Hindlimb muscle (tissue), 1 donor: ENCODE measurements around the gene FADS1. TPM values are rescaled to one million over a fixed set of nuclear protein-coding genes. Genes with fewer than 3 reads are reported as not detected.

Experiments used
- DNase-seq: peaks from one replicate; pipeline ENCODE4 v3.0.0-alpha.2; 2013
- polyA plus RNA-seq: library from polyadenylated mRNA; unstranded; fragments of 120-200 nt; gene quantifications from one replicate; pipeline ENCODE4 v1.2.1, GENCODE V29; 2013; ENCODE audit not compliant: insufficient read length

Gene FADS1
- polyA plus RNA-seq, 1 donor, result 16.3 TPM

DNA sequence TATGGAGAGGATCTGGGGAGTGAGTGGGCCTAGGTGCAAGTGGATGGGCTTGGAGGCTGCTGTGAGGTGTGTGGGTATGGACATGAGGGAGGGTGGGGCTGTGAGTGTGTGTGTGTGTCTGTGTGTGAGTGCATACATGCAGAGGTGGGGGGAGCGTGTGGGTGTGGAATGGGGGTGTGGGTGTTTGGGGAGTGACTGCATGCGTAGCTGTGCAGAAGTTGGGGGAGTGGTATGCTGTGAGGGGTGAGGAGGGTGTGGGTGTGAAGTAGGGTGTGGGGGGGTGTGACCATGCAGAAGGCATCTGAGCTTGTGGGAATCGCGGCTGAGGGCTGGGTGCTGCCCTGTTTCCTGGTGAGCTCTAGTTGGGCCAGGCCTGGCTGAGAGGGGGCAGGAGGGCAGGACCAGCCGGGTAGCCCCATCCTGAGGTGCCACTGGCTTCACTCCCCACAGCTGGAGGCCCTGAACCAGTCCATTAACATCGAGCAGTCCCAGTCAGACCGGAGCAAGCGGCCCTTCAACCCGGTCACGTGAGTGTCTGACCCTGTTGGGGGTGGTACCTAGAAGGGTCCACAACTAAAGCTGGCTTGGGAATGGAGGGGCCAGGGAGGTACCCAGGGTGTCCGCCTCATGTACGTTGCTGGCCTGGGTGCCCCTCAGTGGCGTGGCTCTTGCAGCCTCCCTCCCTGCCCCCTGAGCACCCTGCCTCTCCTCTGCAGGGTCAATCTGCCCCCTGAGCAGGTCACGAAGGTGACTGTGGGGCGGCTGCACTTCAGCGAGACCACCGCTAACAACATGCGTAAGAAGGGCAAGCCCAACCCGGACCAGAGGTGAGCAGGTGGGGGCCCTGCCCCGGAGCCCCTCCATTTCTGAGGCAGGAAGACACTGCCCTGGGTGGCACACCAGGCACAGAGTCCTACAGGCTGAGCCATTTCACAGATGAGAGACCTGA lies 40.9 kb downstream of the FADS1 start:
- DNase-seq, result no peak

- DNase-seq, result no peak
These were observed 41.7 kb downstream of the FADS1 start for GRCh38 chr11:61775106-61775505.

- DNase-seq, result no peak
These were observed 42.4 kb downstream of the FADS1 start for GRCh38 chr11:61774411-61774810.

DNA sequence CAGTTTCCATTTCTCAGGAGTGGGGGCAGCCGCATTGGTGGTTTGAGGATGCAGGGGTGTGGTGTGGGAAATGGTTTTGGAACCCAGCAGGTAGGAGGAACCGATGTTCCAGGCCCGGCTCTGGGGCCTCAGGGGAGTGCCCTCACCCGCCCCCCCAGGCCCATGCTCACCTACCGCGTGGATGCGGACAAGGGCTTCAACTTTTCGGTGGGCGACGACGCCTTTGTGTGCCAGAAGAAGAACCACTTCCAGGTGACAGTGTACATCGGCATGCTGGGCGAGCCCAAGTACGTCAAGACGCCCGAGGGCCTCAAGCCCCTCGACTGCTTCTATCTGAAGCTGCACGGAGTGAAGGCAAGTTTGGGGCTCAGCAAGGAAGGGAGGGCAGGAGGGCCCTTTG lies 43.0 kb downstream of the FADS1 start:
- DNase-seq, result no peak

DNA sequence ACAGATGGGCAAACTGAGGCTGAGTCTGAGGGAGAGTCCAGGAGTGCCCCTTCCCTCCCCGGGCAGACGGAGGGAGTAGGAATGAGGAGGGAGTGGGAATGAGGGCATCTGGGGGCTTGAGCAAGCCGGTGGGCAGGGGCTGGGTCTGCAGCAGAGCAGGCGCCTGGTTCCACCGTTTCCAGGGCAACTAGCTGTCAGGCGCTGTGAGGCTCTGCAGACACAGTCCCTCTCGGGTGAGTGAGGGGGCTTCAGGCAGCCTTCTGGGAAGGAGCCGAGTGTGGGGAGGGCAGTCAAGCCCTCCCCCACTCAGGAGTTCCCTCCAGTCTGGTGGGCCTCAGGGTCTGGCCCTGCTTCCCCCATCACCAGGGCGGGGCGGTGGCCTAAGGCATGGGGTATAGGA lies 43.4 kb downstream of the FADS1 start:
- DNase-seq, result no peak

DNA sequence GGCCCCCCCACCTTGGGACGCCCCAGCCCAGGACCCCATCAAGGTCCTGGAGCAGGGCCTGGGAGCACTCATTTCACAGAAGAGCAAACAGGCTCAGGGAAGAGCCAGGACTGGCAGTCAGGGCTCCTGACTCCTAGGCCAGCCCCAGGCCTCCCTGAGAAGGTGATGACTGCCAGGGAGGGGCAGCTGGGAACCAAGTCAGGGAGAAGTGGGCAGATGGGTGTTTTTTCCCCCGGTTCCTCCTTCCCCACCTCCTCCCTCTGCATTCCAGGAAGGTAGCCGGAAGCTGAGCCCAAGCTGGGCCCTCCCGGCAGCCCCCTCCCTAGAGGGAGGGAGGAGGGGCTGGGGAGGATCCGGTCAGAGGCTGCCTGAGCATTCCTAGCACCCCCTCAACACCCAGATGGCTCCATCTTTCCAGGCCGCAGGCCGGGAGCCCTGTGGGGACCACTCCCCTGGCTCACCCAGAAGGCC lies 44.8 kb downstream of the FADS1 start:
- no peak for DNase-seq

DNA sequence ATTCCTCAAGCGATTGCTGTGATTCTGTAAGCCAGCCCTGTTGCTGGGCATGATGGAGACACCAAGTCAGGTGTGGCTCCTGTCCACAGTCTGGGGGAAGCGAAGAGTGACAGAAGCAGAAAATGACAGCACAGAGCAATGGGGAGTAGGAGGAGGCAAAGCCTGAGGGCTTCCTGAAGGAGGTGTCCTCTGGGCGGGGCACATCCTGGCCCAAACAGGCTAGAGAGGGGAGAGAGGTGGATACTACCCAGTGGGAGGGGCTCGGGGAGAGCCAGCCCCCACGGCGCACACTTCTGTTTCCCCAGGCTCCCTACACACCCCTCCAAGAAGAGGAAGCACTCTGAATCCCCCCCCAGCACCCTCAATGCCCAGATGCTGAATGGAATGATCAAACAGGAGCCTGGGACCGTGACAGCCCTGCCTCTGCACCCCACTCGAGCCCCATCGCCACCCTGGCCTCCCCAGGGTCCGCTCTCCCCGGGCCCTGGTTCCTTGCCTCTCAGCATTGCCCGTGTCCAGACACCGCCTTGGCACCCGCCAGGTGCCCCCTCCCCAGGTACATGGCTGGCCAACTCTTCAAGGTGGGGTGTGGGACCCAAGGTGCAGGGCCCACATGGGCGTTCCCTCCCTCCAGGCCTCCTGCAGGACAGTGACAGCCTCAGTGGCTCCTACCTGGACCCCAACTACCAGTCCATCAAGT lies 45.5 kb downstream of the FADS1 start:
- DNase-seq, result no peak

DNA sequence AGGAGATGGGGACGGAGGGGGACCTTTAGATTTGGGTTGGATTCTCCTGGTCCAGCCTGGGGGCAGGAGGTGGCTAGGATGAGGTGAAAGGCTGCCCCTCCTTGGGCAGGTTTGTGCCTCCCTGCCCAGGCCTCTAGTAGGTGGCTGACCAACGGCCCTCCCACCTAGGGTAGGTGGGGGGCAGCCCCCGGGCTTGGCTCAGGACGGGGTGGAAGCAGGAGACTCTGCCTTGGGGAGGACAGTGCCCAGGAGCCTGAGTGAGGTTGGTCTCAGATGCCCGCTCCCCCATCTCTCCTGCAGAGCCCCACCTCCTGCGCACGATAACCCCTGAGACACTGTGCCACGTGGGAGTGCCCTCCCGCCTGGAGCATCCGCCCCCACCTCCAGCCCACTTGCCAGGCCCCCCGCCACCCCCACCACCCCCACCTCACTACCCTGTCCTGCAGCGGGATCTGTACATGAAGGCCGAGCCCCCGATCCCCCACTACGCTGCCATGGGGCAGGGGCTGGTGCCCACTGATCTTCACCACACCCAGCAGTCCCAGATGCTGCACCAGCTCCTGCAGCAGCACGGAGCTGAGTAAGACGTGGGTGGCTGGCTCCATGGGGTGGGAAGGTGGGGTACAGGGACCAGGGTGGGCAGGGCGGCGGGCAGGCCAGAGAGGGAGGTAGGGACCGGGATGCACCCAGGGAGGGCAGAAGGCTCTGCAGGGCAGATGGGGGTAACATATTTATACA lies 46.7 kb downstream of the FADS1 start:
- no peak for DNase-seq

GRCh38 chr11:61769169-61769920 lies 47.5 kb downstream of the FADS1 start:
- DNase-seq, result no peak

DNA sequence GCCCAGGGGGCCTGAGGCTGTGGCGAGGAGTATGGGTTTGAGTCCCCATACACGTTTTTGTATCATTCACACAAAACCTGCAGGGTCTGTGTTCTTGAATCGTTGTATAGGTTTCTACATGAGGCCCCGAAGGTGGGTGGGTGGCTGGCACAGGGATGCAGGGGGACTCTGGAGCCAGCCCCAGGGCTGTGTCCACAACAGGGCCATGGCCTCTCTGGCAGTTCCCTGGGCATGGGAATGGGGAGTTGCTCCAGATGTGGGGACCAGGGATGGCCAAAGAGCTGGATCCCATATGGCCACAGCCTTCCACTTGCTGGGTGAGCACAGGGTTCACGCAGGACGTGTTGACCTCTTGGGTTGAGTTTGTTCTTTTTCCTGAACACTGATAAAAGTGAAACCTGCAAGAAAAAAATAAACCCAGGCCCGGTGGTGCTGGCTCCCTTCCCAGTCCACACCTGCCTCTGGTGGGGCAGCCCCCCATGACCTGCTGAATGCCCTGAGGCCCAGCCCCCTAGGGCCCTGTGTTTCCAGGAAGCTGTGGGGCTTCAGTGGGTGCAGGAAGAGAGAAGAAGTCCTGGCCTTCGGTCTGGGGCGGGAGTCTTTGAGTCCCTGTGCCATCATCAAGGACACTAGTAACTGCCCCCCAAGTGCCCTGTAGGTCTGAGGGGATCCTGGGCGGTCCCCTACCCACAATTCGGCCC lies 48.3 kb downstream of the FADS1 start:
- no peak for DNase-seq

- no peak for DNase-seq
These were observed 50.4 kb downstream of the FADS1 start for GRCh38 chr11:61766353-61766841.

GRCh38 chr11:61765550-61766253 lies 51.1 kb downstream of the FADS1 start:
- DNase-seq, result no peak

DNA sequence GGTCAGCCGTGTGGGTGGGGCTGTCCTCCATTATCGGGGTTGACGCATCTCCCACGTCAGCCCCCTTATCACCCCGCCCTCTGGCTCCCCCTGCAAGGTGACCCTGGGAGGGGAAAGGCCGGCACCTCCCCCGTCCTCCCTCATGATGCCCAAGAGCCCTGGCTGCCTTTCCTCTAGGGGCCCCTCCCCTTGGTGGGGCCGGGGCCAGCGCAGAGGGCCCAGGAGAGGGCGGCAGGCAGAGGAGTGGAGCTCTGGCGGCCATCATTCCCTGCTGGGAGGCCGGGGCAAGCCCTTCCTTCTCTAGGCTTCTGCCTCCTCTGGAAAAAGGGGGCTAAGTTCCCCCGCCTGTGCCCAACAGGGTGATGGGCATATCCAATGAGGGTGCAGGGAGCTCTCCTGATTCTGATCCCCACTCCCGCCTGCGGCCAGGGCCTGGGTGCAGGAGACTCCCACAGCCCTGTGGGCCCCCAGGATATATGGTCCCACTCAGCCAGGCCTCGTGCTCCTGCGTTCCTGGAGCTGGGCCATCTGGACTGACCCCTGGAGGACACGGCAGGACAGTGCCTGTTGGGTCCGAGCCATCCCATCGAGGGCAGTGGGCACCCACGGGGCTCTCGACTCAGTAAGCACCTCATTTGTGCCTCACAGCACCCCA lies 52.1 kb downstream of the FADS1 start:
- no peak for DNase-seq

- no peak for DNase-seq
These were observed 52.7 kb downstream of the FADS1 start for GRCh38 chr11:61763930-61764605.

GRCh38 chr11:61762798-61763197 lies 54.0 kb downstream of the FADS1 start:
- DNase-seq, result no peak

DNA sequence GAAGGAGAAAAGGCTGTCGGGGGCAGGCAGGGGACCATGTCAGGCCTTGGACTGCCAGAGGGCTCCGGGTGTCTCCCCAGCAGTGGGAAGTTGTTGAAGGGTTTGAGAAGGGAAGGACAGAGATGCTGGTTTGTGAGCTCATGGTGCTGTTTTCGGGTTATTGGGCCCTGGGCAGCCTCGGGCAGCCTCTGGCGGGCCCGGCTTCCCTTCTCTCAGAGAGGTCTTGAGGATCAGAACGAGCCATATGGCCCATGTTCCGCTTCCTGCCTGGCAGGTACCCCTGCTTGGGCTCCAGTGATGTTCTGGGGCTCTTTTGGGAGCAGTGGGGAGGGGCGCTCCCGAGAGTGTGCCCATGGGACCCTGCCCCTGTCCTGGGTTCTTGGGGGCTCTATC lies 54.6 kb downstream of the FADS1 start:
- DNase-seq, result no peak

DNA sequence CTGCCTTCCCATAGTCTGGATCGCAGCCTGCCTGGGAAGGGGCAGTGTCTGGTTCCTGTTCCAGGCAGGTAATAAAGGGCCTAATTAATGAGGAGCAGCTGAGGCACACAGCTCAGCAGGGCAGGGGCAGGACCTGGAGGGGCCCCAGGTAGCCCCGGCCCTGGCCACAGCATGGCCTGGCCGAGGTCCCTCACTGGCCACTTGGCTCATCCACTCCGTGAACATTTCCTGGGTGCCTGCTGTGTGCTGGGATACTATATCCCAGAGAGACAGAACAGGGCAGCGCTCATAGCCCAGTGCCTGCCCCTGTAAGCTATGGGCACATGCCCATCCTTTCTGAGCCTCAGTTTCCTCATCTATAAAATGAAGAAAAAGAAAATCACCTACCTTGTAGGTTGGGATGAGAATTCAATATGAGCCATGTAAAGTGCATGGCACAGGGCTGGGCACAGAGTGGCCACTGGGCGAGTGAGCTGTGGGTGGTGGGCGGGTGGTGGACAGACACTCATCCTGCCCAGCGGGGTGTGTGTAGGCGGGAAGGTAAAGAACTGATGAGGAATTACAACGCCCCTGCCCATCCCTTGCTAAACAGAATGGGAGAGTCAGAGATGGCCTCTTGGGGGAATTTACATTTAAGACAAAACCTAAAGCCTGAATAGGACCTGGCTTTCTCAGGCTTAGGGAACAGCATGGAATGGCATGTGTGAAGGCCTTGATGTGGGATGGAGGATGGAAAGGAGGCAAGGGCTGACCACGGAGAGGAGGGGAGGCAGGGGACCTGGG lies 55.2 kb downstream of the FADS1 start:
- no peak for DNase-seq

DNA sequence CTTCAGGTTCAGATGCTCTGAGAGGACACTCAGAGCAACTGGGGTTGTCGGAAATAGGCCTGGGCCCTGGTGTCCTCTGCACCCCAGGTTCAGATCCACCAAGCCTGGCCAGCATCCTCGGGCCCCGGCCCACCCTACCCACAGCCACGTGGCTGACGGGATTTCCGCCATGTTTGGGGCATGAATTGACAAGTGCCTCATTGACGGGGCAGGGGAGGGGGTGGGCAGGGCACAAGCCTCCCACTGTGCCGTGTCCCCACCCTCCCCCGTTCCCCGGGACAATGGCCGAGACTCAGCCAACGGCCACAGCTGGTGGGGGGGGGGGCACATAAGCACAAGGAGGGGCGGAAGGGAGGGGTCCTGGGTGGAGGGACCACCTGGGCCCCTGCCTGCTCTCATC lies 55.9 kb downstream of the FADS1 start:
- no peak for DNase-seq
